Vagina (tissue), 2 donors: ENCODE measurements around the gene PCGF1. TPM values are rescaled to one million over a fixed set of nuclear protein-coding genes. Genes with fewer than 3 reads are reported as not detected.
A peak's percentile ranks its signal among the peaks of the same experiment; 100 is the strongest.

Experiments used
- DNase-seq, 2 donors: peaks; one replicate each; pipeline ENCODE4 v3.0.0-alpha.2; 2017; ENCODE audit errors: extremely low spot score in 2 of 2
- H3K27ac ChIP-seq: fragments of 200-600 bp; sonication (generic); one replicate; pipeline ENCODE4 v1.5.1; 2019
- H3K27me3 ChIP-seq: fragments of 200-600 bp; sonication (generic); one replicate; pipeline ENCODE4 v1.5.1; 2019
- H3K36me3 ChIP-seq, 2 donors: fragments of 200-600 bp; sonication (generic); one replicate each; pipeline ENCODE4 v1.5.1; 2017 to 2019
- H3K4me1 ChIP-seq: fragments of 200-600 bp; sonication (generic); one replicate; pipeline ENCODE4 v1.5.1; 2019
- H3K4me3 ChIP-seq, 2 donors: fragments of 200-600 bp; sonication (generic); 1 replicate in 1 of 2; 2 replicates in 1 of 2; pipeline ENCODE4 v1.5.1; 2016 to 2019
- H3K9me3 ChIP-seq: fragments of 200-600 bp; sonication (generic); one replicate; pipeline ENCODE4 v1.5.1; 2019
- CTCF ChIP-seq, 3 experiments: fragments of 450-650 bp in 2 of 3; fragments of 200-600 bp in 1 of 3; sonication (generic) in 1 of 3; IDR thresholded peaks; one replicate each; pipeline ENCODE4 v1.5.1; 2017 to 2019; ENCODE audit warnings: antibody characterized with exemption in 3 of 3, mild to moderate bottlenecking in 2 of 3, moderate library complexity in 2 of 3
- POLR2A ChIP-seq, 2 donors: fragments of 450-650 bp; IDR thresholded peaks; one replicate each; pipeline ENCODE4 v1.6.1; 2017; ENCODE audit warnings: antibody characterized with exemption in 2 of 2, mild to moderate bottlenecking in 2 of 2, moderate library complexity in 2 of 2
- POLR2AphosphoS5 ChIP-seq, 2 donors: sonication (generic); formaldehyde crosslinking; IDR thresholded peaks; one replicate each; pipeline ENCODE4 v1.9.0; 2017; ENCODE audit warnings: antibody characterized with exemption in 2 of 2, mild to moderate bottlenecking in 2 of 2, low read depth in 1 of 2; ENCODE audit not compliant: insufficient read depth in 1 of 2
- intact Hi-C: fragments of 100-400 bp; cut with DNase I; formaldehyde crosslinking; loops from one replicate; pipeline ENCODE4 v1.15.1; 2023
- total RNA-seq: library from RNA; depleted of rRNA; stranded (reverse); fragments of >200 nt; gene quantifications from one replicate; pipeline ENCODE4 v1.2.3, GENCODE V29; 2016

The PCGF1 gene
- total RNA-seq, 1 donor from 2014 or later = 14.7 TPM

GRCh38 chr2:74554820-74555531 is 47.5 kb upstream of the PCGF1 start:
- no peaks in the 10 kb centered on the region for H3K27me3 ChIP-seq
- intact Hi-C loops = no loop called here
- no peaks in the 10 kb centered on the region for H3K36me3 ChIP-seq
- TF ChIP-seq POLR2AphosphoS5 (IDR thresholded peaks at IDR 0.05; ENCODE audit: insufficient read depth in 1 of 2, low read depth in 1 of 2) (no peak), CTCF (IDR thresholded peaks at IDR 0.05) (no peak), POLR2A (IDR thresholded peaks at IDR 0.05) (peak in 1 of 2 donors; percentile 10)
- peak in 1 of 2 donors; percentile 89 for DNase-seq
- H3K4me3 ChIP-seq = peak overlapping the region; percentile 61 to 86
- no peaks in the 10 kb centered on the region for H3K9me3 ChIP-seq
- peaks cover 29% of the 10 kb centered on the region for H3K4me1 ChIP-seq
- H3K27ac ChIP-seq = peak overlapping the region; percentile 85

GRCh38 chr2:74553892-74554819 is 46.7 kb upstream of the PCGF1 start, which contains the start of the genes DOK1 and LOXL3:
DOK1 (plus strand) TSS chr2:74554720; CDS start chr2:74554755, 35 bp downstream.
LOXL3 (minus strand) TSS chr2:74553942; CDS start chr2:74552634, 1,308 bp downstream.
- H3K9me3 ChIP-seq = no peaks in the 10 kb centered on the region
- H3K4me1 ChIP-seq = peaks cover 36% of the 10 kb centered on the region
- H3K27ac ChIP-seq = peak within 1 kb of the TSS; percentile 85
- peak within 1 kb of the TSS; percentile 61 to 86 for H3K4me3 ChIP-seq
- intact Hi-C loops = no loop called here
- TF ChIP-seq POLR2AphosphoS5 (IDR thresholded peaks at IDR 0.05; ENCODE audit: insufficient read depth in 1 of 2, low read depth in 1 of 2) = peak; percentile 11 to 65
- no peak for TF ChIP-seq CTCF (IDR thresholded peaks at IDR 0.05)
- H3K27me3 ChIP-seq = no peaks in the 10 kb centered on the region
- DNase-seq = peak in 1 of 2 donors; percentile 91
- no peaks in the 10 kb centered on the region for H3K36me3 ChIP-seq

DNA sequence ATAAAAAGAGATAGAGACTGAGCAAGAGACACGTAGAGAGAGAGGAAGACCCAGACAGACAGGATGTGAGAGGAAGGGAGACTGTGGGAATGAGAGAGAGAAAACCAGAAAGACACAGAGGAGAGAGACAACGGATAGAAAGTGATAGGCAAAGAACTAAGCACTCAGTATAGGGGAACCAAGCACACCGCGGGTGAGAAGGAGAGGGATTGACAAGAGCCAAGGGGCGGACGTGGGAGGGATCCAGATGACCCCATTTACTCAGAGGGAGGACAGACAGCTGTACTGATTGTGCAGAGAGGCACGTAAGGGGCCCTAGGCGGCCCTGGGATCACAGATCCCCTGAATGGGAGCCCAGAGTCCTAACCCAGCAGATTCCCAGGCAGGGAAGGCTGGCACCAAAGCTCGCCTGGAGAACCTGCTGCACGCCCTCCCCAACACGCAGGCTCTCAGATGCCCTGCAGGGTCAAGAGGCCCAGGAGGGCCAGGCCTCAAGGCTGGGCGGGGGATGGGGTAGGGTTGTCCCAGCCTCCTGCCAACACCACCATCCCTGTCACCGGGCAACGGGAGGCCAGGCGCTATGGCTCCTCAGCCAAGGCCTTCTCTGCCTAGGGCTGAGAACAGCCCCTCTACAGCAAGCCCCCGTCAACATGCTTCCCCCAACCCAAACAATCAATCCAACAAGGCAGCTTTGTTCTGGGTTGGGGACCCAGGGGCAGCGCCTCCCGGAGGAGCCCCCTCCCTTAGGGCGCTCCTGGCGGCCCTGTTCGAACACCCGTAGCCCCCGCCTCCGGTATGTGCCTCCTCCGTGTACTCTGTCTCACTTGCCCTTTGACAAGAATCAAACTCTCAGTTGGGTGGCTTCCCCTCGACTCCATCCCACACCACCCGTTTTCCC is 45.7 kb upstream of the PCGF1 start:
- Histone ChIP-seq H3K4me3 (peak overlapping the region; percentile 61 to 86), H3K9me3 (no peaks in the 10 kb centered on the region), H3K27ac (peak overlapping the region; percentile 85), H3K4me1 (peaks cover 38% of the 10 kb centered on the region), H3K27me3 (no peaks in the 10 kb centered on the region), H3K36me3 (no peaks in the 10 kb centered on the region)
- peak in 1 of 2 donors; percentile 87 for DNase-seq
- intact Hi-C loops = no loop called here
- no peak for TF ChIP-seq CTCF (IDR thresholded peaks at IDR 0.05)
- no peak for TF ChIP-seq POLR2AphosphoS5 (IDR thresholded peaks at IDR 0.05; ENCODE audit: insufficient read depth in 1 of 2, low read depth in 1 of 2)
- no peak for TF ChIP-seq POLR2A (IDR thresholded peaks at IDR 0.05)

DNA sequence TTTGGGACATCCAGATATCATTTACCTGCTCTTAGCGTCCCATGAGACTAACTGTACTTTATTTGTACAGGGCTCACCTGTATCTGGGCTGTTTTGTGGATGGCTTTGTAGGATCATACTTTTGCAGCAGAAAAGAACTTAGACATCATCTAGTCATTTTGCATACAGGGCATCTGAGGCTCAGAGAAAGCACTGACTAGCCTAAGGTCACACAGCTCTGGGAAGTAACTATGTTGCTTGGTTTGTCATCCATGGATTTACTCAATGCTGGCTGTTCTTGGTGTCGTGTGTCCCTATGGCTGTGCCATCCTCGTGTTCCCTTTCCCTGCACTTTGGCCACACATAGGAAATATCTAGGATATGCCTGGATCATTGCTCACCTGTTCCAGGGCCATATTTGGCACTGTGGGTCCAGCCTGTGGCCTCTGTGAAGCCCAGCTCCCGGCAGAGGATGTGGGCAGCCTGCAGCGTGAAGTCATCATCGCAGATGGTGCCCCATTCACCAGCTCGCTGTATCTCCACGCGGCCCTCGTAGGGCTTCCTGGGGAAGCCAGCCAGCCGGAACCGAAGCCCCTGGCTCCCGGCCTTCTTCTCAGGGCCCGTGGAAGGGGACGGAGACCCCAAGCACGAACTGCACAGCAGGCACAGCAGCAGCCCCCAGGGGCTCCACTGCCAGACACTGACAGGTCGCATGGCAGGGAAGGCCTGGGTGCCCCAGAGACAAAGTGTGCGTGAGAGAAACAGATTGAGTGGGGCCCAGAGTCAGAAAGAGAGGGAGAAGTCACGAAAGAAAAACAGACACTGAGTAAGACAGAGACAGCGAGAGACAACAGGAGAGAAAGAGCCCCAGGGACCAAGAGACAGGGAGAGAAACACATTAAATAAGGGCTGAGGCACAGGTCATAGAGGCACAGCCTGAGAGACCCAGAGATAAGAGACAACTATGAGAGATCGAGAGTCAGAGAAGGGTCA is 44.7 kb upstream of the PCGF1 start:
- no peak for DNase-seq
- H3K4me1 ChIP-seq = peaks cover 38% of the 10 kb centered on the region
- no peaks in the 10 kb centered on the region for H3K9me3 ChIP-seq
- no peaks in the 10 kb centered on the region for H3K27me3 ChIP-seq
- TF ChIP-seq CTCF (IDR thresholded peaks at IDR 0.05) (no peak), POLR2A (IDR thresholded peaks at IDR 0.05) (no peak), POLR2AphosphoS5 (IDR thresholded peaks at IDR 0.05; ENCODE audit: insufficient read depth in 1 of 2, low read depth in 1 of 2) (no peak)
- H3K27ac ChIP-seq = no peak overlapping the region
- H3K4me3 ChIP-seq = no peak overlapping the region
- no peaks in the 10 kb centered on the region for H3K36me3 ChIP-seq
- intact Hi-C loops = no loop called here
